Measurements from ENCODE around the gene EPHA7.

The EPHA7 gene

GRCh38 chr6:93419304-93420162 is at the start of gene EPHA7:
Gene EPHA7 (minus strand): TSS chr6:93419559. CDS start chr6:93419341, 218 bp downstream.
- no peak for TF ChIP-seq CTCF (IDR thresholded peaks at IDR 0.05; ENCODE audit: low read depth, low read length)
- peak; percentile 30 for DNase-seq (ENCODE audit: extremely low read depth, low read depth)

- no peak for DNase-seq (ENCODE audit: extremely low read depth, low read depth)
- no peak for TF ChIP-seq CTCF (IDR thresholded peaks at IDR 0.05; ENCODE audit: low read depth, low read length)
Observed at GRCh38 chr6:93468291-93468690, 48.9 kb upstream of the EPHA7 start.

- no peak for TF ChIP-seq CTCF (IDR thresholded peaks at IDR 0.05; ENCODE audit: low read depth, low read length)
- no peak for DNase-seq (ENCODE audit: extremely low read depth, low read depth)
Observed at GRCh38 chr6:93454533-93454932, 35.2 kb upstream of the EPHA7 start.

- no peak for TF ChIP-seq CTCF (IDR thresholded peaks at IDR 0.05; ENCODE audit: low read depth, low read length)
- DNase-seq (ENCODE audit: extremely low read depth, low read depth), result no peak
Observed at GRCh38 chr6:93453956-93454355, 34.6 kb upstream of the EPHA7 start.

GRCh38 chr6:93447874-93448273 is 28.5 kb upstream of the EPHA7 start:
- DNase-seq (ENCODE audit: extremely low read depth, low read depth), result no peak

GRCh38 chr6:93437491-93437890 is 18.1 kb upstream of the EPHA7 start:
- TF ChIP-seq CTCF (IDR thresholded peaks at IDR 0.05; ENCODE audit: low read depth, low read length), result no peak
- DNase-seq (ENCODE audit: extremely low read depth, low read depth), result no peak

More at GRCh38 chr6:93447874-93448273, 28.5 kb upstream of the EPHA7 start:
- no peak for TF ChIP-seq CTCF (IDR thresholded peaks at IDR 0.05; ENCODE audit: low read depth, low read length)

GRCh38 chr6:93433592-93433991 is 14.2 kb upstream of the EPHA7 start:
- TF ChIP-seq CTCF (IDR thresholded peaks at IDR 0.05; ENCODE audit: low read depth, low read length), result no peak
- no peak for DNase-seq (ENCODE audit: extremely low read depth, low read depth)

Measured in AG09319 (cell line).